Astrocyte (in vitro differentiated cells and primary cell): ENCODE results near the gene CHCHD6. TPM values are rescaled to one million over a fixed set of nuclear protein-coding genes. Genes with fewer than 3 reads are reported as not detected.

Source experiments
- DNase-seq: peaks from one replicate; pipeline ENCODE4 v3.0.0-alpha.2; 2010; ENCODE audit warnings: low read depth
- FAIRE-seq: peaks from 2 replicates; lab custom pipeline; 2011; peaks lifted over from hg19 to GRCh38; lab: Jason Lieb, UNC
- H2AFZ ChIP-seq: 2 replicates; pipeline ENCODE4 v1.6.0; 2012; ENCODE audit warnings: low read depth, low read length, inconsistent platforms
- H3K27ac ChIP-seq: 2 replicates; pipeline ENCODE4 v1.5.1; 2011; ENCODE audit warnings: low read depth, low read length, inconsistent platforms
- H3K27me3 ChIP-seq: 2 replicates; pipeline ENCODE4 v1.6.0; 2011; ENCODE audit warnings: low read length, inconsistent platforms; ENCODE audit not compliant: insufficient read depth
- H3K36me3 ChIP-seq: 2 replicates; pipeline ENCODE4 v1.5.1; 2011; ENCODE audit warnings: low read length, inconsistent platforms; ENCODE audit not compliant: insufficient read depth
- H3K4me1 ChIP-seq: 2 replicates; pipeline ENCODE4 v1.5.1; 2011; ENCODE audit warnings: low read length, inconsistent platforms; ENCODE audit not compliant: insufficient read depth
- H3K4me2 ChIP-seq: 2 replicates; pipeline ENCODE4 v1.6.0; 2012; ENCODE audit warnings: low read length, inconsistent platforms
- H3K4me3 ChIP-seq: 2 replicates; pipeline ENCODE4 v1.5.1; 2011; ENCODE audit warnings: low read depth, mild to moderate bottlenecking, low read length, inconsistent platforms; ENCODE audit not compliant: insufficient read depth
- H3K79me2 ChIP-seq: 2 replicates; pipeline ENCODE4 v1.6.0; 2012; ENCODE audit warnings: mild to moderate bottlenecking, low read length, inconsistent platforms; ENCODE audit not compliant: insufficient read depth
- H3K9ac ChIP-seq: 2 replicates; pipeline ENCODE4 v1.6.0; 2012; ENCODE audit warnings: mild to moderate bottlenecking, low read length, inconsistent platforms
- H3K9me3 ChIP-seq: 2 replicates; pipeline ENCODE4 v1.5.1; 2012; ENCODE audit warnings: low read depth, mild to moderate bottlenecking, low read length, inconsistent platforms; ENCODE audit not compliant: insufficient read depth
- H4K20me1 ChIP-seq: 2 replicates; pipeline ENCODE4 v1.6.0; 2012; ENCODE audit warnings: low read length, inconsistent platforms; ENCODE audit not compliant: insufficient read depth
- H3K27ac Mint-ChIP-seq: one replicate; pipeline ENCODE4 v1.8.0; 2021; ENCODE audit warnings: mild to moderate bottlenecking, mixed read lengths; ENCODE audit not compliant: unreplicated experiment
- H3K27me3 Mint-ChIP-seq: one replicate; pipeline ENCODE4 v1.8.0; 2021; ENCODE audit warnings: low read depth, mixed read lengths; ENCODE audit not compliant: unreplicated experiment
- H3K36me3 Mint-ChIP-seq: one replicate; pipeline ENCODE4 v1.8.0; 2021; ENCODE audit warnings: low read depth, mixed read lengths; ENCODE audit not compliant: unreplicated experiment
- H3K4me1 Mint-ChIP-seq: one replicate; pipeline ENCODE4 v1.8.0; 2021; ENCODE audit warnings: low read depth, mixed read lengths; ENCODE audit not compliant: unreplicated experiment
- H3K4me3 Mint-ChIP-seq: one replicate; pipeline ENCODE4 v1.8.0; 2021; ENCODE audit warnings: mild to moderate bottlenecking, moderate library complexity, mixed read lengths; ENCODE audit not compliant: unreplicated experiment
- H3K9me3 Mint-ChIP-seq: one replicate; pipeline ENCODE4 v1.8.0; 2021; ENCODE audit warnings: mild to moderate bottlenecking, mixed read lengths; ENCODE audit not compliant: unreplicated experiment
- EZH2 ChIP-seq: IDR thresholded peaks from 2 replicates; pipeline ENCODE4 v1.6.1; 2012; ENCODE audit warnings: mild to moderate bottlenecking, low read length, inconsistent platforms; ENCODE audit not compliant: insufficient read depth
- total RNA-seq: library from RNA; stranded (reverse); gene quantifications from 2 replicates; pipeline ENCODE4 v1.2.1, GENCODE V29; 2021
- TF ChIP-seq, protein P1 (sequence below): IDR thresholded peaks from 2 replicates; pipeline ENCODE4 v1.5.1; 2011; ENCODE audit warnings: low read depth, mild to moderate bottlenecking, inconsistent platforms, low read length, moderate library complexity; ENCODE audit not compliant: insufficient read depth

The CHCHD6 gene
- total RNA-seq, 1 donor from 2014 or later = 21.1 TPM

DNA sequence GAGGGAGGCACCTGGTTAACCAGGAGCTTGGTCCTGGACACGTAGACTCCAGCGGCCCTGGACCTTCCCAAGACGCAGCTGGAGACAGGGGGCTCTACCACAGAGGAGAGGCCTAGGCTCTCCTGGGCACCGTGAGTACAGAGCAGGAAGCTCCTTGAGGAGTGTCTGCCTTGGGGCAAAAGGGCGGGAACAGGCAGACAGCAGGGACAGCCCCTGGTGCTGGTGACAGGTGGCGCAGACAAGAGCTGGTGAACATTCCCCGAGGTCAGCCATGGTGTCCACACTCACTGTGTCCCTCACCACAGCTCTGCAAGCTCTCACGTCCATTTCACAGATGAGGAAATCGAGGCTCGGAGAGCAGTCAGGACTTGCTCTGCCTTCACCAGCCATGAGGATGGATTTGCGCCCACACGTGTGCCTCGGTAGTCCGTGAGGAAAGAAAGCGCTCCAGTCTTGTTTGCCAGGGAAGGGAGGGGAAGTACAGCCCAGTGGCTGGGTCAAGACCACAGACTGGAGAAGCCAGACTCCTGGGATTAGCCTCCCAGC lies 276.3 kb downstream of the CHCHD6 start:
- TF ChIP-seq, protein P1, sequence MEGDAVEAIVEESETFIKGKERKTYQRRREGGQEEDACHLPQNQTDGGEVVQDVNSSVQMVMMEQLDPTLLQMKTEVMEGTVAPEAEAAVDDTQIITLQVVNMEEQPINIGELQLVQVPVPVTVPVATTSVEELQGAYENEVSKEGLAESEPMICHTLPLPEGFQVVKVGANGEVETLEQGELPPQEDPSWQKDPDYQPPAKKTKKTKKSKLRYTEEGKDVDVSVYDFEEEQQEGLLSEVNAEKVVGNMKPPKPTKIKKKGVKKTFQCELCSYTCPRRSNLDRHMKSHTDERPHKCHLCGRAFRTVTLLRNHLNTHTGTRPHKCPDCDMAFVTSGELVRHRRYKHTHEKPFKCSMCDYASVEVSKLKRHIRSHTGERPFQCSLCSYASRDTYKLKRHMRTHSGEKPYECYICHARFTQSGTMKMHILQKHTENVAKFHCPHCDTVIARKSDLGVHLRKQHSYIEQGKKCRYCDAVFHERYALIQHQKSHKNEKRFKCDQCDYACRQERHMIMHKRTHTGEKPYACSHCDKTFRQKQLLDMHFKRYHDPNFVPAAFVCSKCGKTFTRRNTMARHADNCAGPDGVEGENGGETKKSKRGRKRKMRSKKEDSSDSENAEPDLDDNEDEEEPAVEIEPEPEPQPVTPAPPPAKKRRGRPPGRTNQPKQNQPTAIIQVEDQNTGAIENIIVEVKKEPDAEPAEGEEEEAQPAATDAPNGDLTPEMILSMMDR = no peak
- no peak for TF ChIP-seq EZH2
- Histone ChIP-seq H3K36me3 (no peaks in the 10 kb centered on the region), H3K79me2 (peaks cover 18% of the 10 kb centered on the region), H3K9me3 (no peaks in the 10 kb centered on the region), H3K4me3 (no peak overlapping the region), H3K27ac (no peak overlapping the region), H4K20me1 (peaks cover 17% of the 10 kb centered on the region), H3K27me3 (peaks cover 2% of the 10 kb centered on the region), H2AFZ (no peak overlapping the region), H3K9ac (no peak overlapping the region), H3K4me1 (peaks cover 21% of the 10 kb centered on the region), H3K4me2 (no peak overlapping the region)
- Mint-ChIP-seq H3K9me3 (peaks cover 2% of the 10 kb centered on the region), H3K36me3 (peaks cover 4% of the 10 kb centered on the region), H3K4me3 (no peak overlapping the region), H3K27ac (no peak overlapping the region), H3K4me1 (peaks cover 1% of the 10 kb centered on the region), H3K27me3 (peaks cover 15% of the 10 kb centered on the region)
- DNase-seq (no peak), FAIRE-seq (no peak)

DNA sequence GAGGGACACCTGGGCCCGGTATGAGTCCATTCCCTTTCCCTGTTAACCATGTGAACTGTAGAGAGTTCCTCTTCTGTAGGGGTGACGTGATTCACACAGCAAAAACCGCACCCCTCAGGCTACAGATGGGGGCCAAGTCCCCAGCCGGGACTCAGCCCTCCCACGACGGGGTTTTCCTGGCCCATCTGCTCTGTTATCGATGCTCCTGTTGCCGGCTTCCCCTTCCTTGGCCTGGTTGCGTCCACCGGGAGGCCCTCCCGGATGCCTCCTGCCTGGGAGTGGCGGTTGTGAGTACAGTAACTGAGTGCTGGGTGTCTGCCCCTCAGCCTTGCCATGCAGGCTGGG lies 278.1 kb downstream of the CHCHD6 start:
- peaks cover 2% of the 10 kb centered on the region for H3K9me3 Mint-ChIP-seq
- no peaks in the 10 kb centered on the region for H3K36me3 ChIP-seq
- H3K27me3 ChIP-seq = peaks cover 2% of the 10 kb centered on the region
- peak overlapping the region; percentile 84 for H3K4me3 Mint-ChIP-seq
- H3K4me3 ChIP-seq = peak overlapping the region; percentile 56
- H4K20me1 ChIP-seq = peaks cover 35% of the 10 kb centered on the region
- FAIRE-seq (no peak), DNase-seq (peak; percentile 33)
- H3K4me1 Mint-ChIP-seq = peaks cover 1% of the 10 kb centered on the region
- TF ChIP-seq EZH2 = no peak
- TF ChIP-seq, protein P1 = no peak
- H3K9me3 ChIP-seq = no peaks in the 10 kb centered on the region
- peak overlapping the region; percentile 47 for H3K27ac Mint-ChIP-seq
- H3K9ac ChIP-seq = peak overlapping the region; percentile 68
- H3K27ac ChIP-seq = no peak overlapping the region
- peaks cover 33% of the 10 kb centered on the region for H3K4me1 ChIP-seq
- H3K36me3 Mint-ChIP-seq = peaks cover 4% of the 10 kb centered on the region
- peak overlapping the region; percentile 84 for H3K4me2 ChIP-seq
- H2AFZ ChIP-seq = peak overlapping the region; percentile 98
- H3K27me3 Mint-ChIP-seq = peaks cover 13% of the 10 kb centered on the region
- peaks cover 36% of the 10 kb centered on the region for H3K79me2 ChIP-seq

DNA sequence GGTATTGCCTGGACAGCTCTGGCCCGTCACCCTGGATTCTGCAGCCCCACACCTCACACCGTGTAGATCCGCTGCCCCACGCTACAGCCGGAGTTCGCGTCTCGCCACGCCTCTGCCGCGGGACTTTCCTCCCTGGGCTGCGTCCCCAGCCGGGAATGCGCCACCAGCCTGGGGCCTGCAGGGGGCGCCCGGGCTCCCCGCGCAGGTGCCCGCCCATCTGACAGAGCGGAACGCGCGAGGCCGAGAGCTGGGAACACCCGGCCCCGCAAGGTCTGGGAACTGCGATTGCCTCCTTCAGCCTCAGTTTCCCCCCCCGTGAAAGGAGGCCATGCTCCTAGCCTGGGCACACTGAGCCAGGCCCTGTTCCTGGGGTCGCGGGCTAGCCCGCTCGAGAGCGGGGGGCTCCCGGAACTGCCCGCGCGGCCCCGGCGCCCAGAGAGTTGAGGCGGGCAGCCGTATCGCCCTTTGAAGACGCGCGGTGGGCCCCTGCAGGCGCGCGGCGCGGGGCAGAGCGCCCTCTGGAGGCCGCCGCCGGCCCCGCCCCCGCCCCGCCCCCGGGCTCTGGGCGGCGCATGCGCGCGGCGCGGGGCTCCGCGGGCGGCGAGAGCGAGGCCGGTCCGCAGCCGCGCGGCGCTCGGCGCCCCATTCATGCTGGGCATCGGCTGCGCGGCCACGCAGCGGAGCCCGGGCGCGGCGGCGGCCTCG lies 278.6 kb downstream of the CHCHD6 start, which contains the start of gene PLXNA1:
Gene PLXNA1 (plus strand): TSS at position 645 of the 705 bp plus-strand sequence. CDS start 5,479 bp downstream, outside the sequence.
- Mint-ChIP-seq H3K36me3 (peaks cover 4% of the 10 kb centered on the region), H3K27ac (peak within 1 kb of the TSS; percentile 47), H3K4me1 (peaks cover 1% of the 10 kb centered on the region), H3K27me3 (peaks cover 13% of the 10 kb centered on the region), H3K9me3 (peaks cover 2% of the 10 kb centered on the region), H3K4me3 (peak within 1 kb of the TSS; percentile 84)
- H3K27ac ChIP-seq = peak within 1 kb of the TSS; percentile 53
- FAIRE-seq (no peak), DNase-seq (peak; percentile 52)
- H3K9me3 ChIP-seq = no peaks in the 10 kb centered on the region
- H3K79me2 ChIP-seq = peaks cover 41% of the 10 kb centered on the region
- TF ChIP-seq, protein P1 = peak; percentile 55
- no peak for TF ChIP-seq EZH2
- peak within 1 kb of the TSS; percentile 81 for H3K9ac ChIP-seq
- peak within 1 kb of the TSS; percentile 93 for H3K4me2 ChIP-seq
- H3K27me3 ChIP-seq = peaks cover 2% of the 10 kb centered on the region
- peaks cover 40% of the 10 kb centered on the region for H4K20me1 ChIP-seq
- peaks cover 33% of the 10 kb centered on the region for H3K4me1 ChIP-seq
- peak within 1 kb of the TSS; percentile 64 for H3K4me3 ChIP-seq
- H3K36me3 ChIP-seq = no peaks in the 10 kb centered on the region
- peak within 1 kb of the TSS; percentile 98 for H2AFZ ChIP-seq
